NCI-H2107 (cell line): ENCODE measurements around the gene SMYD3.
"Not testable (repeated sequence)": the region's sequence is repeated elsewhere in the genome, so short reads cannot be mapped to it uniquely, and the experiment has no call there.

Source experiments
- DNase-seq: peaks from one replicate; lab custom pipeline; 2025; lab: John Stamatoyannopoulos, UW

Gene SMYD3

DNA sequence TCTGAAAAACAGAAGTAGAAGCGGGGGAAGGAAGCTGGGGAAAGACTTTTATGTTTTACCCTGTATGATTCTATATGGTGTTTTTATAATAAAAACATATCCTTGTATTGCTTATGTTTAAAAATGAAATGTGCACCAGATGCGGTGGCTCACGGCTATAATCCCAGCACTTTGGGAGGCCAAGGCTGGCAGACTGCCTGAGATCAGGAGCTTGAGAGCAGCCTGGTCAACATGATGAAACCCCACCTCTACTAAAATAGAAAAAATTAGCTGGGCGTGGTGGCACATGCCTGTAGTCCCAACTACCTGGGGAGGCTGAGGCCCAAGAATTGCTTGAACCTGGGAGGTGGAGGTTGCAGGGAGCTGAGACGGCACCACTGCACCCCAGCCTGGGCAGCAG lies 155.4 kb downstream of the SMYD3 start:
- no peak for DNase-seq

DNA sequence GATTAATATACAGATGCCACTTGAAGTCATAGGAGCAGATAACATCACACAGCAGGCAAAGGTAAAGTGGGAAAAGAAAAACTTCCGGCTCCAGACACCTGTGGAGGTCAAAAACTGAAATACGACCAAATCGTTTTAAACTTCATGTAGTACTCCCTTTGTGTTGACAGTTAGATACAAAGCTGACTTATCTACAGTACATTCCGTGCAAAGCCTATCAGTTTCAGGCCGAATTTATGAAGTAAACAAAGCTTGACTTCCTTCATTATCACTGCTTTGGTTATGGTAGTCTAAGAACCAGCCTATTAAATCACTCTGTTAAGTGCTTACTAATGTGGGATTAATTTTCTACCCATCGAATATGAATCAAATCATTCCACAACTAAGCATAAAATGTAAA lies 156.3 kb downstream of the SMYD3 start:
- no peak for DNase-seq

DNA sequence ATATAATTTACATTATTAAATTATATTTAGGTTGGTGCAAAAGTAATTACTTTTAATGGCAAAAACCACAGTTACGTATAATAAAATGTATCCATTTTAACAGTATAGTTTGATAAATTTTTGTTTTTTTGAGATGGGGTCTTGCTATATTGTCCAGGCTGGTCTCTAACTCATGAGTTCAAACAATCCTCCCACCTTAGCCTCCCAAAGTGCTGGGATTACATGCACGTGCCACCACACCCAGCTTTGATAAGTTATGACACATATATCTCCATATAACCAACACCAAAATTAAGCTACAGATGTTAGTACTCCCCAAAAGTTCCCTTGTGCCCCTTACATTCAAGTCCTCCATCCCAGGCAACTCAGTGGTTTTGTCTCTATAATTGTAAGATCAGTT lies 163.1 kb downstream of the SMYD3 start:
- DNase-seq: no peak

DNA sequence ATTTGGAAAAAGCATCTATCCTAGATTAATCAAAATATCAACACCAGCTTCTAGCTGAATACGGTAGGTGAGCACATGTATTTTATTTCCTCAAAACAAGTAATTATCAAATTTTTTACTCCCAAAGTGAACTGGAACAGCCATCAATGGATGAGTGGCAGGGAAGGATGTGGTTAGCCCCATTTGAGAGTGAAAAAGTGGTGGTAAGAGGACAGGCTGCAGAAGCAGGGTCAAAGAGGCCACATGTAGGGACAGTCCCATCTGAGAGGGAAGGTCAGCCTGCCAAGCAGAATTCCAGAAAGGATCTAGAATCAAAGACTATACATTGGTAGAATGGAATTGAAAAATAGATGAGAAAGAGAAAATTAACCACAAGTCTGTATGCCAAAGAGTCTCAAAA lies 163.8 kb downstream of the SMYD3 start:
- no peak for DNase-seq

DNA sequence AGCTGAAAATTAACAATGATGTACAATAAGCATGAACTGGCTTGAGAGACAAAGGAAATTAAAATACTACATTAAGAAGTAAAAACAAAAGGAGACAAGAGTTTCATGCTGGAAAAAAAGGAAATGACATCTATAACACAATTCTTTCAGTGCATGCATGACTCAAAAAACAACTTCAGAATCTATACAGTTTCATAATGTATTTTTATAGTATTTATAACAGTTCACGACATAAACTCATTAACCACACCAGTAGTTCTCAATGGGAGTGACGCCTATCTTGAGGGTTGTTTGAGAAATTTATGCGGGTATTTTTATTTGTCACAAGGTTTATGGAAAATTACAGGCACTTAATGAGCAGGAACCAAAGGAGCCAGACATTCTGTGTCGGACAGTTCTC lies 168.5 kb downstream of the SMYD3 start:
- no peak for DNase-seq

DNA sequence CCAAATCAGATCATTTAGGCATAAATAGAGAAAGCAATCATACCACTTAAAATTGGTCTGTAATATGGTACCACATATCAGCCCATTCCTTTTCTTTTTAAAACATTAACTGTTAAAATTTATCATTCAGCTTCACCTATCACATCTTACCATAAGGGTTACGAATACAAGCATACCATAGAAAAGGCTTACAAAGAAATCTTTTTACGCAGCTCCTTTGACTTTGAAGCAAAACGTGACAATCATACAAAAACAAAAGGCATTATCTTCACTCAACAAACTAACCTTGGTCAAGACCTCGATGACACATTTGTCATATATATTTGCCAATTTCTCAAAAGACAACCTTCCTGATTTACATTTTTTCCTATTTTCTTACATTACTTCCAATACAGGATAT lies 169.0 kb downstream of the SMYD3 start:
- no peak for DNase-seq

DNA sequence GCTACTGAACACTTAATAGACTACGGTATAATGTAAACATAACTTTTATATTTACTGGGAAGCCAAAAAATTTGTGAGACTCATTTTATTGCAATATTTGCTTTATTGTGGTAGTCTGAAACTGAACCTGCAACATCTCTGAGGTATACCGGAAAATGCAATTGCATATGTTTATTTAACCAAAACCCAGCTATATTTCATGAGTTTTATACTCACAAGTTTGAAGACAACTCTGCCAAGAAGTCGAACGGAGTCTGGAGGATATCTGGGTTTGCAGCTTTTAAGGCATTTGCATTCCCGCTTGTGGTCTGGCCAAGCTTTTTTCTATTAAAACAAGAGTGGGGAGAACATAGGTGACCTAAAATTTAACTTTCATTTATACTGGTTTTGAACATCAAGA lies 171.9 kb downstream of the SMYD3 start:
- no peak for DNase-seq

DNA sequence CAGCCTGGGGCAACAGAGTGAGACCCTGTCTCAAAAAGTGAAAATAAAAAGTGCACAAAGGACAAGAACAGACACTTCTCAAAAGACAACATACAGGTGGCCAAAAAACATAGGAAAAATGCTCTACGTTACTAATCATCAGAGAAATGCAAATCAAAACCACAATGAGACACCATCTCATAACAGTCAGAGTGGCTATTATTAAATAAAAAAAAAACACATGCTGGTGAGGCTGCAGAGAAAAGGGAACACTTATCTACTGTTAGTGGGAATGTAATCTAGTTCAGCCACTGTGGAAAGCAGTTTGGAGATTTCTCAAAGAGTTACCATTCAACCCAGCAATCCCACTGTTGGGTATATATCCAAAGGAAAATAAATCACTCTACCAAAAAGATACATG lies 173.2 kb downstream of the SMYD3 start:
- no peak for DNase-seq

DNA sequence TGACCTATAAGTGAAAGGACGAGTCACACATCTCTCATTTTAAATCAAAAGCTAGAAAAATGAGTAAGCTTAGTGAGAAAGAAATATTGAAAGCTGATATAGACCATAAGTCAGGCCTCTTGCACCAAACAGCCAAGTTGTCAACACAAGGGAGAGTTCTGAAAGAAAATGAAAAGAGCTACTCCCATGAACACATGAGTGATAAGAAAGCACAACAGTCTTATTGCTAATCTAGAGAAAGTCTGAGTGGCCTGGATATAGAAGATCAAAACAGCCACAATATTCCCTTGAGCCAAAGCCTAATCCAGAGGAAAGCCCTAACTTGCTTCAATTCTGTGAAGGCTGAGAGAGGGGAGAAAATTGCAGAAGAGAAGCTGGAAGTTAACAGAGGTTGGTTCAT lies 175.0 kb downstream of the SMYD3 start:
- no peak for DNase-seq

DNA sequence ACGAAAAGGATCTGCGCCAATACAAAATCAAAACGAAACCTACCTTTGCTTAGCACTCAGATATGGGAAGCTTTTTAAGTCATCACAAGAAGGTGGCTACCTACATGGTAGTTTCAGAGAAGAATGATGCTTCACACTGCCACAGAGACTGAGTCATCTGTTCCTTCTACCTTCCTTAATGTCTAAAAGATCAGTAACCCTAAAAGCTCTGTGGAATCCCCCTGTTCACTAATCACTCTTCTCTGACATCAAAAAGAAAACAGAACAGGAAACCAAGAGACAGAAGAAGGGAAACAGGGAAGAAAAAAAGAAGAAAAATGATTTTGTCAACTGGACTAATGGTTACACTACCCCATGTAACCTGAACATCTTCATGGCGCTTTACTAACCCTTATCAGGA lies 177.2 kb downstream of the SMYD3 start:
- no peak for DNase-seq

DNA sequence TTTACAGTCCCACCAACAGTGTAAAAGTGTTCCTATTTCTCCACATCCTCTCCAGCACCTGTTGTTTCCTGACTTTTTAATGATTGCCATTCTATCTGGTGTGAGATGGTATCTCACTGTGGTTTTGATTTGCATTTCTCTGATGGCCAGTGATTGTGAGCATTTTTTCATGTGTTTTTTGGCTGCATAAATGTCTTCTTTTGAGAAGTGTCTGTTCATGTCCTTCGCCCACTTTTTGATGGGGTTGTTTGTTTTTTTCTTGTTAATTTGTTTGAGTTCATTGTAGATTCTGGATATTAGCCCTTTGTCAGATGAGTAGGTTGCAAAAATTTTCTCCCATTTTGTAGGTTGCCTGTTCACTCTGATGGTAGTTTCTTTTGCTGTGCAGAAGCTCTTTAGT lies 177.8 kb downstream of the SMYD3 start:
- DNase-seq: not testable (repeated sequence)

DNA sequence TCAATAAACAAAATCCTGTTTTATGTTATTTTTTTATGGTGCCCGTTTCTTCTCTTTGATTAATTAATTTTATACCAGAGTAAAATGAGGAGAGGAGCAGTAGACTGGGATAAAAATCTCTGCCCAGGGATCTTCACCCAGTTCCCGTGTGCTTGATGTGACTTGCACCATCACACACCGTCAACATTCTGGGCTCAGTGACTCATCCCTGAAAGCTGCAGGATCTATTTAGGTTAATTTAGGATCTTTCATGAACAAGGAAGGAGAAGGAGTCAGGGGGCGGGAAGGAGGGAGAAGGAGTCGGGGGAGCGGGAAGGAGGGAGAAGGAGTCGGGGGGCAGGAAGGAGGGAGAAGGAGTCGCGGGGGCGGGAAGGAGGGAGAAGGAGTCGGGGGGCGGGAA lies 182.4 kb downstream of the SMYD3 start:
- DNase-seq: no peak

DNA sequence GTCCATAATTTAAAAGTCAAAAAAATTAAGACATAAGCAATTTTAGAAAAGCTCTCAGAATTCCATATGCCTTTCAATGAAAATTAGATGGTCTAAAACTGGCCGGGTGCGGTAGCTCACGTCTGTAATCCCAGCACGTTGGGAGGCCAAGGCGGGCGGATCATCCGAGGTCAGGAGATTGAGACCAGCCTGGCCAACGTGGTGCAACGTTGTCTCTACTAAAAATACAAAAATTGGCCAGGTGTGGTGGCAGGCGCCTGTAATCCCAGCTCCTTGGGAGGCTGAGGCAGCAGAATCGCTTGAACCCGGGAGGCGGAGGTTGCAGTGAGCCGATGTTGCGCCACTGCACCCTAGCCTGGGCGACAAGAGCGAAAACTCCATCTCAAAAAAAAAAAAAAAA lies 183.0 kb downstream of the SMYD3 start:
- DNase-seq: not testable (repeated sequence)

DNA sequence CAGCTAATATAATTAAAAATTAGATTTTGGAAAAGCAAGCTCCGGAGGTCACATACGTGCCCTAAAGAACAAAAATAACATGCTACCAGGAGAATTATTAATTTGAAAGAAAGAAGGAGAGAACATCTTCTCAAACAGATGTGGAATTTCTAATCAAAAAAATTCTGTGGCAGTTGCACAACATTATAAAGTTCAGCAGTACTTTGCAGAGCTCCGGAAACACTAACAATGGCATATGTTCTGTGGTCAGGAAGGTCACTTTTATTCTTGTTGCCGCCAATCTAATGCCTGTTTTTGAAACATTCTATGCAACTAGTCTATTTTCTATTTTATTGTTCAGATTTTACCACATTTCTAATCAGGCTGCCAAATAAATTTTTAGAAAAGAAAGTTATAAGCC lies 186.8 kb downstream of the SMYD3 start:
- DNase-seq: no peak

DNA sequence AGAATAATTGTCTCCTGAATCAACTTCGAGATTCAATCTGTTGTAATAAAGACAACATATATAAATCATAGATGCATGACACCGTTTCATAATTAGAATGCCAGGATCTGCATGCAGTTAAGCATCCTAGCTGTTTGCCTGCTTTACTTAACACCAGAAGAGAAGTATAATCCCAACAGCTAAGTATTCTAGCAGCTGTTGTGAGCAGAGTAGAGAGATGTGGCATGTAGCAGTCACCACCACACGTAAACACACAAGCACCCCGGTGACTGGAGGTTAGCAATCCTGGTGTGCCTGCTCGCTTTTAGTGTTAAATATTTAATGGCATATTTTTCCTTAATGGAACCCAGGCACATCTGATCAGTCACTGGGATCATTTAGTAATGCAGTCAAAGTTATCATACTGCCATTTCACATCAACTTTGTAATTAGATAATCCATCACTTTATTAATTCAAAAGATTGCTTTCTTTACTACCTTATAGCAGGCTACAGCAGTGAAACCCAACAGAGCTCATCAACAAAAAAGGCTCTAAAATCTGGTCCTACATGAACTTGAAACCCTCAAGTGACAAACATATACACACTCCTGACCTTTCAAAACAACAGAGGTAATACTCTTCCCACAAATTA lies 187.9 kb downstream of the SMYD3 start:
- DNase-seq: no peak

DNA sequence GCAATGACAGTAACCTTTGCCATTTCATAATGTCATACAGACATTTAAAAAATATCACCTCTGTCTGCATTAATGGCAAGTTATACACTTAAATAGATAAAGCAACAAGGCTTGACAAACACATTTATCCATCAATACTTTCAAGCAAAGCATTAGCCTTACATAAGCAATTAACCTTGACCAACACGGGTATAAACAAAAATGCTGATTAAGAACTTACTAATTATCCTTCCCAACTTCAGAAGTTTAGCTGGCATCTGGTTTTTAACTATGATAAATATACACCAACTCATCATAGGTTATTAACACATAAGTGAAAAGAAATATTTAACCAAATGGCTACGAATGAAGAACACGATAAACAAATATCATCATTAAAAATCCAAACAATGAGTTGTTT lies 188.5 kb downstream of the SMYD3 start:
- no peak for DNase-seq

DNA sequence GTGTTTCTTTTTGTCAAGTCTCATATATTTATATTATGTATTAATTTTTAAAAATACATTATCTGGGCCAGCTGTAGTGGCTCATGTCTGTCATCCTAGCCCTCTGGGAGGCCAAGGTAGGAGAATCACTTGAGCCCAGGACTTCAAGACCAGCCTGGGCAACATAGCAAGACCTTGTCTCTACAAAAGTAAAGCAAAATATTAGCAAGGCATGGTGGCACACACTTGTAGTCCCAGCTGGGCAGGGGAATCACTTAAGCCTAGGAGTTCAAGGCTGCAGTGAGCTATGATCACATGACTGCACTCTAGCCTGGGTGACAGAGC lies 189.1 kb downstream of the SMYD3 start:
- no peak for DNase-seq

DNA sequence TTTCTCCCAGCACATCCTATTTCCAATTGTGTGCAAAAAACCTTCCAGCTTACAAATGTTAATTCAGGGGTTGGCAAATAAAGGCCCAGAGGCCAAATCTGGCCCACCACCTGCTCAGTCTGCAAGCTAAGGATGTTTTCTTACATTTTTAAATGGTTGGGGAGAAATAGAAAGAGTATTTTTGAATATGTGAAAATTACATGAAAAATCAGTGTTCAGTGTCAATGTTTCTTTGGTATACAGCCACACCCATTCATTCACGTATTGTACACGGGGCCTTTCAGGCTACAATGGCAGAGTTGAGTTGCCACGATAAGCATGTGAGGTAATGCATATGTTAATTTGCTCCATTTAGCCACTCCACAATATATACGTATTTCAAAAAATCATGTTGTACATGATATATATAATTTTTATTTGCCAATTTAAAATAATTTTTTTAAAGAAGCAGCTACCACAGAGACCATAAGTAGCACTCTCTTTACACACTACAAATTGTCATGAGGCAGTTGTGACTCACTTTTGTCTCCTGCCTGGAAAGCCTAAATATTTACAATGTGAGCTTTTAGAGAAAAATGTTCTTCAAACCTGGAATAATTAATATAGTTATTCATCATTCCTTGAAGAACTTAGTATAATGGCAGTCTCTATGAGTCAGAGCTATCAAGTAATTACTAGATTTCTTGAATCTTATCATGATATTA lies 189.6 kb downstream of the SMYD3 start:
- no peak for DNase-seq

DNA sequence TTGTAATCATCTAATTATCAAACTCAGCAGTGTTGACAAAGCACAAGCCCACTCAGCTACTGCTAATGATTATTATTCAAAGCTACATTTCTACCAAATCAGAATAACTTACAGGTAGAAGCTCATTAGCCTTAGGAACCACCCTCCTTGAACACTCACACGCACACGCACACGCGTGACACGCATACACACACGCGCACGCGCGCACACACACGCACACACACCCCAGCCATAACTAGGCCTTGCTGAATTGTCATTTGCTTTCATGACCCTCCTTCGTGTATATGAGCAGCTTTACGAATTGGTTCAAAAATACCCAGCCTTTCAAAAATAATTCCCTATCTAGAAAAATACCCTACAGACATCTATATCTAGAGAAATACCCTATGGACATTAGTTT lies 195.6 kb downstream of the SMYD3 start:
- no peak for DNase-seq

DNA sequence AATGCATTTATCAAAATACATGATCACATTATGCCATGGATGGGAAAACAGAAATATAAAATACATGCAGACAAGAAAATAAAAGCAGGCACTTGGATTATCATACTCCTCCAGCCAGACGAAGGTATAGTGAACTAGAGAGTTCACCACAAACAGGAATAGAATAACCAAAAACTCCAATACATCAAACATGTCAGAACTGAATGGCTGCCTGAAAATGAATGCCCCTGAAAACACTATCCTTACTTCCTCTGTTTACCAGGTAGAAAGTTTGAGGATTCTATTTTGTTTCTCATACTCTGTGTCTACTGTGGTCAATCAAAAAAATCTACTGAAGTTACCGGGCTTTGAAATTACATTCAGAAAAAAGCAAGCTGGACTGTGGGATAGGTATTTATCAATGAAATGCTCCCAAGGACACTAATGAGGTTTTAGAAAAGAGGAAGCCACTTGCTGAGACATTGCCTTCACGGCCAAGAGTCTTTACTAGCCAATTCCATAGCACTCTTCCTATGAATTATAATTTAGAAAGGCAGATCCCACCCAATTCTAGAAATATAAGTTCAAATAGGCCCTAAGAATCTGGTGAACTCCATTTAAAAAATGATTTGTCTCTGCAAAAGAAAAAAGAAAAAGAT lies 197.7 kb downstream of the SMYD3 start:
- DNase-seq: no peak

DNA sequence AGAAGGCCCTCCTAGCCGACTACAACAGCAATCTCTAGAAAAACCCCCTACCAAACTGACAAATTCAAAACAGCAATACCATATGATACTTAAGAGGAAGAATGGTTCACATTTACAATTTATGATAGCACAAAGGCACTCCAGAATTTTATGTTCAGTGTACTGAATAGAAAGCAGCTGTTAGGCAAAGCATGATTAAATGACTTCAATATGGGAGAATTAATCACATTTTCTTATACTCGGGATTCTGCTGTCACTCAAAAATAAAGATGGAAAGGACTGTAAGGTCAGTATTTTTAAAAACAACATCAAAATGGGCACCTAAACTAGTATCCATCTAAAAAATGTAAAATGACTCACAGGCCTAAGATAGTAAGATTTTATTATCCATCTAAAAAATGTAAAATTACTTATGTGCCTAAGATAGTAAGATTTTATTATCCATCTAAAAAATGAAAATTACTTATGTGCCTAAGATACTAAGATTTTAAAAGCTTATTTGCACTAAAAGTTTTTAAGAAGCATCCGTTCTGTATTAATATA lies 198.5 kb downstream of the SMYD3 start:
- no peak for DNase-seq

DNA sequence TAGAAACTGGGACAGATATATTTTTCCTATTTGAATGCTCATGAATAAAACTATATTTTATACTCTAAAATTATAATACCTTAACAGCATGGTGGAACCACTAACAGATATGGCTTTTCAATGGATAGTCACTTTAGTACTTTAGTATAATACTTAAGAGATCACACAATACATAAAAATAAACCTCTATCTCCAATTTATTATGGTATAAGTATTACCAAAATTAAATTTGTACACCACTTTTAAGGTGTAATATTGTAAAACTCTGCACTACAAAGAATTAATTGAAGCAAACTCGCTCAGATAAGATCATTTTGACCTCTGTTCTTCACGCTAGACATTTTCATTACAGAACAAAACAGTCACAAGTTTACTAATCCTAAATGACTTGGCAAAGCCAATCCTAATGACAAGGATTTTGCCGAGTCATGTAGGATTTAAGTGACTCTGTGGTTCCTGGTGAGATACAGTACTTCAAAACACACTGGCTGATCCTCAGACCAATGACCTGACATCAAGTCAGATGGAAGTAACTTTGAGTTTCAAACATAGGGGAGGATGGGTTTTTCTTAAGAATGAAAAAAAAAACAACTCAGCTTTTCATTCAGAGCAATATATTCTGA lies 200.6 kb downstream of the SMYD3 start:
- no peak for DNase-seq
